IgD-negative memory B cell (primary cell): ENCODE measurements around the gene EIF3F. TPM values are rescaled to one million over a fixed set of nuclear protein-coding genes. Genes with fewer than 3 reads are reported as not detected.

ENCODE experiments used
- H3K27ac Mint-ChIP-seq, 3 donors: one replicate each; pipeline ENCODE4 v1.8.0; 2020 to 2022; ENCODE audit warnings: mild to moderate bottlenecking in 3 of 3, mixed read lengths in 3 of 3, moderate library complexity in 1 of 3
- H3K27me3 Mint-ChIP-seq: one replicate; pipeline ENCODE4 v1.8.0; 2021; ENCODE audit warnings: mixed read lengths
- H3K36me3 Mint-ChIP-seq: one replicate; pipeline ENCODE4 v1.8.0; 2020; ENCODE audit warnings: mild to moderate bottlenecking, mixed read lengths
- H3K4me1 Mint-ChIP-seq, 3 donors: one replicate each; pipeline ENCODE4 v1.8.0; 2020 to 2022; ENCODE audit warnings: mixed read lengths in 3 of 3, mild to moderate bottlenecking in 1 of 3
- H3K4me3 Mint-ChIP-seq, 4 donors: one replicate each; pipeline ENCODE4 v1.8.0; 2020 to 2022; ENCODE audit warnings: mild to moderate bottlenecking in 4 of 4, mixed read lengths in 4 of 4, moderate library complexity in 3 of 4
- H3K9me3 Mint-ChIP-seq, 3 donors: one replicate each; pipeline ENCODE4 v1.8.0; 2020 to 2021; ENCODE audit warnings: mixed read lengths in 3 of 3, mild to moderate bottlenecking in 1 of 3
- polyA plus RNA-seq: library from polyadenylated mRNA; unstranded; fragments of 300-500 nt; fragmentation: Illumina TruSeq; gene quantifications from one replicate; pipeline ENCODE4 v1.2.3, GENCODE V29; 2021

EIF3F gene
- polyA plus RNA-seq, 1 donor from 2014 or later = 431 TPM

DNA sequence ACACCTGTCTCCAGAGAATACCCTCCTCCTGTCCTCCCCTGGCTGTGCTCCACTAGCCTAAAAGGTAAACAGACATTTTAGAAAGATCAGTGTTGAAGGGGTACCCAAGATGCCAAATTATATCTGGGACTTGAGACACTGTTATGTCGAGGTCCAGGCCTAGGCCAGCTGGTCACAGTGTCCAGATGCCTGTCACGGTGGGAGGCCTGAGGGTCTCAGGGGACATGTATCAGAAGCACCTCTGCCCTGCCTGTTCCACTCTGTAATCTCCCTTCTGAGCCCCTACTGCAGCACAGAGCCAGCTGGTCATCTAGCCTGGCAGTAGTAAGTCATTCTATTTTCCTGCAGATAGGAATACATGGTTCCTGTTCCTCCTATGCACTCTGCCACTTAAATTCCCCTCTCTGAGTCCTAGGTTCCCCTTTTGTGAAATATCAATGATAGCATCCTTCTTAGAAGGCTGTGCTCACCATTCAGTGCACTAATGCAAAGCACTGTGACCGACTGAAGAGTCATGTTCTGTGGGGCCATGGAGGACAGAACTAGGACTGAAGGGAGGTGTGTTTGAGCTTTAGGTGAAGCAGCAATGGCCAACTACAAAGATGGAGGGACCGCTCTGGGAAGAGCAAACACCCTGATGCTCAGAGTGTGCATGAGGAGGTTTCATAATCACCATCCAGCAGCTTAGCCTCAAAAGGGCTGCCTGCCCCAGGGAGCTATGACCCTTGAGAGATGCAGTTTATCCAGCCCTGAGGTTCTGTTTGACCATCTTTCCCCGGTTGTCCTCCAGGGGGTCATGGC lies 49.1 kb downstream of the EIF3F start:
- no peaks in the 10 kb centered on the region for H3K36me3 Mint-ChIP-seq
- peaks cover 31% of the 10 kb centered on the region for H3K27me3 Mint-ChIP-seq
- no peak overlapping the region for H3K4me3 Mint-ChIP-seq
- H3K9me3 Mint-ChIP-seq = peaks cover 0 to 2% (median 0%) of the 10 kb centered on the region in 3 donors
- H3K27ac Mint-ChIP-seq = no peak overlapping the region
- H3K4me1 Mint-ChIP-seq = peaks cover 0 to 6% (median 3%) of the 10 kb centered on the region in 3 donors

DNA sequence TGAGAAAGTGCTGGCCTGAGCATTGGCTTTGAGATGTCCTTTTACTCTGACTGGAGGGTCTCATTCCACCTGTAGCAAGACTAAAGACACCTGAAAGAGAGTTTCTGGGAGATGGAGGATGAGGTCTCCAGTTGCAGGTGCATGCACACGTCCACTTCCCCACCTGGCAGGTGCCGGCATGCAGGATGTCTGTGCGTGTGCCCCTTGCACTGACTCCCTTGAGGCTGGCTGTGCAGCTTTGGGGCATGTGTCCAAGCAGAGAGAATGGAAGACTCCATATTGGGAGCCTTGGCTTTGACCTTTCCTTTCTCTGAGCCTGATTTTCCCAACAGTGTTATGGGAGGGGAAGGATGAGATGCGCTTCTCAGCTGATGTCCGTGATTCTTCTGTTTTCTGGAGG lies 49.8 kb downstream of the EIF3F start:
- peaks cover 31% of the 10 kb centered on the region for H3K27me3 Mint-ChIP-seq
- no peak overlapping the region for H3K27ac Mint-ChIP-seq
- H3K9me3 Mint-ChIP-seq = peaks cover 0 to 2% (median 0%) of the 10 kb centered on the region in 3 donors
- peaks cover 0 to 6% (median 3%) of the 10 kb centered on the region in 3 donors for H3K4me1 Mint-ChIP-seq
- H3K36me3 Mint-ChIP-seq = no peaks in the 10 kb centered on the region
- no peak overlapping the region for H3K4me3 Mint-ChIP-seq

DNA sequence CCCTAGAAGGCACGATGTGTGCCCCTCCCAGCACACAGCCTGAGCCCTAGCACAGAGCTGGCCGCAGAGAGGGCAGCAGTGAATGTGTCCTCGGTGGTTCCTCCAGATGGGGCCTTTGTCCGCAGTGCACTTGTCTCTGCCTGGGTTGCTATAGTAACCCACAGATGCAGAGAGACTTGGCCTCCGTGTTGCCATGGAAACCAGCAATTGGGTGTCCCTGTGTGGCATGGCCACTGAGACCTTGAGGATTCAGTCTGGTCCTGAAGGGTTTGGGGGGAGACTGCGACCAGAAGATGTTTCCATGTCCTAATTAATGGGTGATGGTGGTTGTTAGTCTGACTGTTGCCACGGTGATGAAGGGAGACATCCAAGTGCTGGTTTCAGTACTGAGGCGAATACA lies 51.3 kb downstream of the EIF3F start:
- H3K36me3 Mint-ChIP-seq = no peaks in the 10 kb centered on the region
- H3K9me3 Mint-ChIP-seq = peaks cover 0 to 3% (median 2%) of the 10 kb centered on the region in 3 donors
- peaks cover 22% of the 10 kb centered on the region for H3K27me3 Mint-ChIP-seq
- H3K4me3 Mint-ChIP-seq = no peak overlapping the region
- no peak overlapping the region for H3K27ac Mint-ChIP-seq
- H3K4me1 Mint-ChIP-seq = peaks cover 0 to 2% (median 0%) of the 10 kb centered on the region in 3 donors

DNA sequence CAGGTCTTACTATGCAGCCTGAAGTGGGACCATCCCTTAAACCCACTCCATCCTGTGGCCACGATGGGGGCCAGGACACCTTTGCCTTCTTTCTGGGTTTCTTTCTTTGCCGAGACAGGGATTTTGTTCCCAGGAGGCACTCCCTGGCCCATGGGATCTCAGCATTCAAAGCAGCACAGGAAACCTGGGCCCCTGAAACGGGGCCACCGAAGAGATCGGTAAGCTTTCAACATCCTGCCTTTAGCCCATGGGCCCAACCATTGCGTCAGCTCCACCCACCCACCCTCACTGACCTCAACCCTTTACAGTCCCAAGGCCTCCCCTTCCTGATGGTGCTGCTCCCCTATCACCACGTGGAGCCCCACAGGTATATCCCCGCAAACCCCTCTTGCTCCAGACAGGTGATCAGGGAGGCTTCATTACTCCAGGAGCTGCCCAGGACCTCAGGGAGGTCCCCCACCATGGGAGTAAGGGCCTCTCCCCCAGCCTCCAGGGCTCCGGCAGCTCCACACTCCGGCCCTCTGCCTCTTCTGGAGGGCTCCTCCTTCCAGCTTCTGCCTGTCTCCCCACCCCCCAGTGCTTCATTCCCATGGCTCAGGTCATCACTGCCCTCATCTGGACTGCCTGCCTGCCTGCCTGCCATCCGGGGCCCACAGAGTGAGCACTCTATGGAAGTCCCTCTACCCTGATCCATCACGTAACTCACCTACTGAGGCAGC lies 51.8 kb downstream of the EIF3F start:
- Mint-ChIP-seq H3K27ac (no peak overlapping the region), H3K36me3 (no peaks in the 10 kb centered on the region), H3K9me3 (peaks cover 0 to 3% (median 2%) of the 10 kb centered on the region in 3 donors)

DNA sequence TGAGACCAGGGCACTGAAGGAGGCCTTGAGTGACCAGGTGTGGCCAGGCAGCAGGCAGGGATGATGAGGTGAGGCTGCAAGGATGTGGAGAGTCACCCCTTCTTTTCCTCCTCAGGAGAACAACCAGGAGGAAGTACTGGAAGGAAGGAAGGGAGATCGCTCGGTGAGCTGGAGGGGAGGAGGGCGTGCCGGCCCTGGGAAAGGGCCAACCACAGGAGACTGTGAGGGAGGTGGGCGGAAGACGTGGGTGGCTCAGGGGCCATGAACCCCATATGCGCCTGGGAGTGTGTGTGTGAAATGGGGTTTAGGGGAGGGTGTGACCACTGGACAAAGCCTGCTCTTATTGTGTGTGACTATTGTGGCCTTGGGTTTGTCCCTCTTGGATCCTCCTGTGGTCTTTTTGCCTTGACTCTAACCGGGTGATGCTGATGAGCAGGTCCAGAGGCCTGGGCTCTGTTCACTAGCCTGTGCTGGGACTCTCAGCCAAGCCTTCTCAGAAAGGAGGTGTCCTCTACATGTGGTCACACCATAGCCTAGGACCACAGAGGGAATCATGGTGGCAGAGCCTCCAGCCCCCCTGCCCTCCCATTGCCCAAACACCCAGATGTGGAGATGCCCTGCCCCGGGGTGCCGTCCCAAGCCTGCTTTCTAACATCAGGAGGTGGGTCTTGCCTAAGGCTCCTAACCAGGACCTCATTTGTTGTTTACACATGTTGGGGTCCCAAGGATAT lies 52.6 kb downstream of the EIF3F start:
- Mint-ChIP-seq H3K4me3 (no peak overlapping the region), H3K27ac (no peak overlapping the region), H3K9me3 (peaks cover 0 to 3% (median 2%) of the 10 kb centered on the region in 3 donors), H3K4me1 (no peaks in the 10 kb centered on the region), H3K36me3 (no peaks in the 10 kb centered on the region), H3K27me3 (peaks cover 16% of the 10 kb centered on the region)

More for the DNA sequence above, 51.8 kb downstream of the EIF3F start:
- peaks cover 18% of the 10 kb centered on the region for H3K27me3 Mint-ChIP-seq
- H3K4me3 Mint-ChIP-seq = no peak overlapping the region
- no peaks in the 10 kb centered on the region for H3K4me1 Mint-ChIP-seq

DNA sequence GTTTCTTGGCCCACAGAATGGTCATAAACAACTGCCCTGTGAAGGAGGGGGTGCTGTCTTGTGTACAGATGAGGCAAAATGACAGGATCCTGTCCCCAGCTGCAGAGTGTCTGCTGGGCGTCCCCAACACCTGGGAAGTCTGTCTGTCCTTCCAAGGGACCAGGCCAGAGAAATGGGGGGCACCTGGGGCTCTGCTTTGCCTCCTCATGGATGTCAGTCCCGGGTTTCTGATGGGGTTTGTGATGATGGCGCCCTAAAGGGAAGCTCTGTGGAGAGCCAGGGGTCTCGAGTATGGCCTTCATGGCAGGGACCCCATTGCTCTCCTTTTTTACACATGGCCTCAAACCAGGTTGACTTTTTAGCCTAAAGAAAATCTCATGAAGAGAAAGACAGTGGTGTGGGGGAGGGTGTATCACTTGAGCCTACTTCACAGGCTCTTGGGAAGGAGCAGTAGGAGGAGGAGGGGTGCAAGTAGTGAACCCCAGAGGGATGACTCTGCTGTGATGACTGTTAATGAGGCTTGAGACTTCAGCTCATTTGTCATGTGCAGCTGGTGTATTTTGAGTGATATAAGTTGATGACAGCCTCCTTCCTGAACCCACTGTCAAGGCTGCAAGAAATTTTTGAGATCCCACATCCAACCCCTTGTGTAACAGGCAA lies 53.3 kb downstream of the EIF3F start:
- no peaks in the 10 kb centered on the region for H3K36me3 Mint-ChIP-seq
- H3K27me3 Mint-ChIP-seq = peaks cover 10% of the 10 kb centered on the region
- H3K9me3 Mint-ChIP-seq = peaks cover 0 to 3% (median 2%) of the 10 kb centered on the region in 3 donors
- H3K27ac Mint-ChIP-seq = no peak overlapping the region
- H3K4me3 Mint-ChIP-seq = no peak overlapping the region
- H3K4me1 Mint-ChIP-seq = no peaks in the 10 kb centered on the region

DNA sequence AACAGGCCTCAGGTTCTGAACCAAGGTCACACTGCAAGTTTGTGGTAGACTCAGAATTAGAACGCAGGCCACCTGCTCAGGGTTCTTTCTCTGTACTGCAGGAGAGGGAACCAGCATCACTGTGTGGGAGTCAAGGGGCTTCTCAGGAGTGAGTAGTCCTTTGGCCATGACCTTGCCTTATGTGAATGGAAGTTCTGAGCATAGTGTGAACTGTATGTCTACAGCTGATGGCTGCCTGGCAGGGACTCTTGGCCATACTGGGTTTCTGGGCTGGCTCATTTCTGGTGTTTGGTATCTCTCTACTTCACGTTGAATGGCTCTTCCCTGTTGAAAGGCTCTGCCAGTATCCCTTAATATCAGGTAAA lies 53.8 kb downstream of the EIF3F start:
- Mint-ChIP-seq H3K9me3 (peaks cover 0 to 3% (median 2%) of the 10 kb centered on the region in 3 donors), H3K27me3 (peaks cover 9% of the 10 kb centered on the region), H3K27ac (no peak overlapping the region), H3K36me3 (no peaks in the 10 kb centered on the region), H3K4me1 (no peaks in the 10 kb centered on the region), H3K4me3 (no peak overlapping the region)

DNA sequence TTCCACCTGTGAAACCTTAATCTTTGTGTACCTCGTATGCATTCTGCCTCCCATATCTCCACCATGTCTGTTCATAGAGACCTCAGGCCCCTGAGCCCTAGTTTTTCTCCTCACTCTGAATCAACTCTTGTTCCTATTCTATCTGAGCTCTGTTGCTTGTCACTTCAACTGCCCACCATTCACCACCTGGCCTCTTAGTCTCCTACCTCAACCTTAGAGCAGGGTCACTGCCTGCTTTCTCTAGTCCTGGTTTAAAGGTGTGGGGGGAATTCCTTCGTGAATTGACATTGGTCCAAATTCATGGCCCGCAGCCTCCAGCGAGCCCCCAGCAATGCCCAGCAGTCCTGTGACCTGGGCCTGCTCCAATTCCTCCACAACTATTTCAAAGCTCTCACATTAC lies 54.4 kb downstream of the EIF3F start:
- Mint-ChIP-seq H3K4me1 (no peaks in the 10 kb centered on the region), H3K4me3 (no peak overlapping the region), H3K27ac (no peak overlapping the region), H3K9me3 (peaks cover 0 to 3% (median 2%) of the 10 kb centered on the region in 3 donors), H3K36me3 (no peaks in the 10 kb centered on the region), H3K27me3 (peaks cover 16% of the 10 kb centered on the region)

DNA sequence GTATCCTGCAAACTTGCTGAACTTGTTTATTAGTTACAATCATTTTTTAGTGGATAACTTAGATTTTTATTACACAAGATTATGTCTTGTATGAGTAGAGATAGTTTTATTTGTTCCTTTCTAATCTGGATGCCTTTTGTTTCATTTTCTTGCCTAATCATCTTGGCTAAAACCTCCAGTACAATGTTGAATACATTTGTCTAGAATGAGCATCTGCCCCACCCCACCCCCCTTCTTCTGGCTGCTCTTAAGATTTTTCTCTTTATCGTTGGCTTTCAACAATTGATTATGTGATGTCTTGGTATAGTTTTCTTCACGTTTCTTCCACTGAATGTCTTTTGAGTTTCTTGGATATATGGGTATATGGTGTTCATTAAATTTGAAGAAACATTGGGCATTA lies 56.6 kb downstream of the EIF3F start:
- peaks cover 0 to 3% (median 2%) of the 10 kb centered on the region in 3 donors for H3K9me3 Mint-ChIP-seq
- H3K4me3 Mint-ChIP-seq = no peak overlapping the region
- no peak overlapping the region for H3K27ac Mint-ChIP-seq
- no peaks in the 10 kb centered on the region for H3K4me1 Mint-ChIP-seq
- H3K36me3 Mint-ChIP-seq = no peaks in the 10 kb centered on the region
- peaks cover 13% of the 10 kb centered on the region for H3K27me3 Mint-ChIP-seq

DNA sequence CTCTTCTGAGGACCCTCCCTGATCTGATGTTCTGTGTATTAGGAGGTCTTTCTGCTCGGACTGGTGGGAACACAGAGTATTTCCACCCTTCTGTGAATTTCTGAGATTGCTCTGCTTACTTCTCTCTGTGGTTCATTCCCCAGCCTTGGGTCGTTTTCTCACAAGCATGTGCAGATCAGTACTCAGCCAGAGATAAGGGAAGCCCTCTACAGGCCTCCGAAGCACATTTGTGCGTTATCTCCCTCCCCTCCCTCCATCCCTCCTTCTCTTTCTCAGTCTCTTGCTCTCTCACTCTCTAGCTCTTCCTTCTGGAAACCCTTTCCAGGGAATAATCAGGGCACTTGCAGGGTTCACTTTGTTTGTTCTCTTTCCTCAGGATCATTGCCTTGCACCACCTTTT lies 58.7 kb downstream of the EIF3F start:
- H3K9me3 Mint-ChIP-seq = peaks cover 0 to 3% (median 0%) of the 10 kb centered on the region in 3 donors
- no peak overlapping the region for H3K4me3 Mint-ChIP-seq
- H3K36me3 Mint-ChIP-seq = no peaks in the 10 kb centered on the region
- H3K4me1 Mint-ChIP-seq = no peaks in the 10 kb centered on the region
- H3K27me3 Mint-ChIP-seq = peaks cover 11% of the 10 kb centered on the region
- no peak overlapping the region for H3K27ac Mint-ChIP-seq

DNA sequence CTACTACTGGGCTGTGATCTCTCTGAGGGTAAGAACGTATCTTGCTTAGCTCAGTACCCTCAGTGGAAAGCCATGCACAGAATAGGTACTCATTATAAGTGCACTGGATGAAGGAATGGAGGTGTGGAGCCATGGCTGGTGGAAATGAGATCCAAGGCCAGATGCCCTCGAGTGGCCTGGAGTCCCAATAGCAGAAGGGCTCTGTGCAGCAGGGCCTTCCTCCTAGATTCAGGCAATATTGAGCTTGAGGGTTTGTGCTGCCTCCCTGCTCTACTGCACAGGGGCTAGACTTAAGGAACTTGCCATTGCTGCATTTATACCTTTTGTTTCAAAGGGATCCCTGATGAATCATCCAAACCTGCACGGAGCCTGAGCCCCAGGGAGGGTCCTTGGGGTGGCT lies 60.2 kb downstream of the EIF3F start:
- Mint-ChIP-seq H3K27ac (no peak overlapping the region), H3K4me3 (no peak overlapping the region), H3K27me3 (peaks cover 17% of the 10 kb centered on the region), H3K4me1 (no peaks in the 10 kb centered on the region), H3K9me3 (peaks cover 0 to 3% (median 0%) of the 10 kb centered on the region in 3 donors), H3K36me3 (no peaks in the 10 kb centered on the region)

DNA sequence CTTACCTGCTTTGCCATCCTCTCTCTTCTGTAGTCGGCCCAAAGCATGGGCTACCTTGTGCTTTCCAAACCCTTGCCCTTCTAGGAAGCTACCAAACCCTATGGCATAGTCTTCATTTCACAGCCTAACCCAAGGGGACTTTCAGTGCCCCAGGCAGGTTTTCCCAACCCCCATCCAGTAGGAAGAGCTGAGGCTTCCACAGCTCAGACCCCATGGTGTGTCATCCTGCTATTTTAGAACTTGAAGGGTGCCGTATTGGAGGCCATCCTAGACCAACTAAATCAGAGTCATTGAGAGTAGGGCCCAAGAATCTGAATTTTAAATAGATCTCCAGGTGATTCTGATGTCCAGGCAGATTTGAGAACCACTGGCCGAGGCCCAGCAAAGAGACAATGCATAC lies 61.9 kb downstream of the EIF3F start:
- H3K9me3 Mint-ChIP-seq = no peaks in the 10 kb centered on the region
- H3K4me1 Mint-ChIP-seq = no peaks in the 10 kb centered on the region
- H3K4me3 Mint-ChIP-seq = no peak overlapping the region
- H3K36me3 Mint-ChIP-seq = no peaks in the 10 kb centered on the region
- H3K27ac Mint-ChIP-seq = no peak overlapping the region
- peaks cover 17% of the 10 kb centered on the region for H3K27me3 Mint-ChIP-seq
